ENCODE measurements around the gene AGFG1.

DNA sequence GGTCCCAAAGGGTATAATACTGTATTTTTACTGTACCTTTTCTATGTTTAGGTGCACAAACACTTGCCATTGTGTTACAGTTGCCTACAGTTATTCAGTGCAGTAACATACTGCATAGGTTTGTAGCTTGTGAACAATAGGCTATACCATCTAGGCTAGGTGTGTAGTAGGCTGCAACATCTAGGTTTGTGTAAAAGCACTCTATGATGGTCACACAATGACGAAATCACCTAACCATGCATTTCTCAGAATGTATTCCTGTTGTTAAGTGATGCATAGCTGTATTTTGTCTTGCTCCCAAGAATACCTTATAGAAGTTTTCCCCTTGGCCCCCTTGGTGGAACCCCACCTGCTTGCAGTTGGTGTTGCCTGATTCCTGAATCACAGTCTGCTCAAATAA, 29.3 kb upstream of the AGFG1 start:
- TF ChIP-seq, protein P1, sequence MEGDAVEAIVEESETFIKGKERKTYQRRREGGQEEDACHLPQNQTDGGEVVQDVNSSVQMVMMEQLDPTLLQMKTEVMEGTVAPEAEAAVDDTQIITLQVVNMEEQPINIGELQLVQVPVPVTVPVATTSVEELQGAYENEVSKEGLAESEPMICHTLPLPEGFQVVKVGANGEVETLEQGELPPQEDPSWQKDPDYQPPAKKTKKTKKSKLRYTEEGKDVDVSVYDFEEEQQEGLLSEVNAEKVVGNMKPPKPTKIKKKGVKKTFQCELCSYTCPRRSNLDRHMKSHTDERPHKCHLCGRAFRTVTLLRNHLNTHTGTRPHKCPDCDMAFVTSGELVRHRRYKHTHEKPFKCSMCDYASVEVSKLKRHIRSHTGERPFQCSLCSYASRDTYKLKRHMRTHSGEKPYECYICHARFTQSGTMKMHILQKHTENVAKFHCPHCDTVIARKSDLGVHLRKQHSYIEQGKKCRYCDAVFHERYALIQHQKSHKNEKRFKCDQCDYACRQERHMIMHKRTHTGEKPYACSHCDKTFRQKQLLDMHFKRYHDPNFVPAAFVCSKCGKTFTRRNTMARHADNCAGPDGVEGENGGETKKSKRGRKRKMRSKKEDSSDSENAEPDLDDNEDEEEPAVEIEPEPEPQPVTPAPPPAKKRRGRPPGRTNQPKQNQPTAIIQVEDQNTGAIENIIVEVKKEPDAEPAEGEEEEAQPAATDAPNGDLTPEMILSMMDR (IDR thresholded peaks at IDR 0.05) = no peak
- no peak for TF ChIP-seq POLR2A (IDR thresholded peaks at IDR 0.05)

All from testis (tissue), 2 donors.